NB4 (cell line): Measurements from ENCODE around the gene LGSN.
"Not testable (repeated sequence)": the region's sequence is repeated elsewhere in the genome, so short reads cannot be mapped to it uniquely, and the experiment has no call there.

Experiments
- DNase-seq: peaks from one replicate; pipeline ENCODE4 v3.0.0; 2010; ENCODE audit warnings: low read depth
- H3K4me3 ChIP-seq: one replicate; pipeline ENCODE4 v1.5.1; 2011; ENCODE audit warnings: mild to moderate bottlenecking, low read depth, low read length, moderate library complexity
- CTCF ChIP-seq: IDR thresholded peaks from one replicate; pipeline ENCODE4 v1.5.1; 2012; ENCODE audit warnings: low read depth, low read length
- MAX ChIP-seq: IDR thresholded peaks from 2 replicates; pipeline ENCODE4 v1.6.1; 2011; ENCODE audit warnings: low read depth, low read length
- MYC ChIP-seq: IDR thresholded peaks from 2 replicates; pipeline ENCODE4 v1.6.1; 2011; ENCODE audit warnings: low read depth, low read length
- POLR2A ChIP-seq: IDR thresholded peaks from 2 replicates; pipeline ENCODE4 v1.6.1; 2011; ENCODE audit warnings: mild to moderate bottlenecking; ENCODE audit not compliant: insufficient read length; ENCODE audit errors: extremely low read depth

LGSN gene

GRCh38 chr6:63278916-63279315 is 40.9 kb downstream of the LGSN start:
- no peak overlapping the region for H3K4me3 ChIP-seq
- DNase-seq = no peak
- TF ChIP-seq CTCF (no peak), MYC (no peak), MAX (no peak), POLR2A (no peak)

- DNase-seq = no peak
- no peak for TF ChIP-seq MYC
- no peak for TF ChIP-seq CTCF
- no peak for TF ChIP-seq POLR2A
- no peak for TF ChIP-seq MAX
- no peak overlapping the region for H3K4me3 ChIP-seq
Observed at GRCh38 chr6:63275953-63276352, 43.8 kb downstream of the LGSN start.

GRCh38 chr6:63274795-63275430 is 44.9 kb downstream of the LGSN start:
- not testable (repeated sequence) for DNase-seq, H3K4me3 ChIP-seq

GRCh38 chr6:63272397-63272796 is 47.4 kb downstream of the LGSN start:
- no peak overlapping the region for H3K4me3 ChIP-seq
- DNase-seq = peak; percentile 60
- TF ChIP-seq MYC (no peak), POLR2A (no peak), CTCF (no peak), MAX (no peak)

- no peak overlapping the region for H3K4me3 ChIP-seq
- TF ChIP-seq CTCF (no peak), MAX (no peak), POLR2A (no peak), MYC (no peak)
- no peak for DNase-seq
Observed at GRCh38 chr6:63269470-63269869, 50.3 kb downstream of the LGSN start.

GRCh38 chr6:63268574-63268973 is 51.2 kb downstream of the LGSN start:
- DNase-seq = no peak
- no peak overlapping the region for H3K4me3 ChIP-seq
- TF ChIP-seq MAX = no peak
- no peak for TF ChIP-seq POLR2A
- TF ChIP-seq CTCF = no peak
- no peak for TF ChIP-seq MYC
